Activated T-helper 1 cell treated with Interleukin-2 at 50 U/mL for 16 hours (primary cell): ENCODE results near the gene IFNGR2.
A peak's percentile ranks its signal among the peaks of the same experiment; 100 is the strongest.
"Not testable (repeated sequence)": the region's sequence is repeated elsewhere in the genome, so short reads cannot be mapped to it uniquely, and the experiment has no call there.

Source experiments
- DNase-seq: peaks from one replicate; pipeline ENCODE4 v3.0.0-alpha.2; 2020; ENCODE audit warnings: low read depth

The IFNGR2 gene

DNA sequence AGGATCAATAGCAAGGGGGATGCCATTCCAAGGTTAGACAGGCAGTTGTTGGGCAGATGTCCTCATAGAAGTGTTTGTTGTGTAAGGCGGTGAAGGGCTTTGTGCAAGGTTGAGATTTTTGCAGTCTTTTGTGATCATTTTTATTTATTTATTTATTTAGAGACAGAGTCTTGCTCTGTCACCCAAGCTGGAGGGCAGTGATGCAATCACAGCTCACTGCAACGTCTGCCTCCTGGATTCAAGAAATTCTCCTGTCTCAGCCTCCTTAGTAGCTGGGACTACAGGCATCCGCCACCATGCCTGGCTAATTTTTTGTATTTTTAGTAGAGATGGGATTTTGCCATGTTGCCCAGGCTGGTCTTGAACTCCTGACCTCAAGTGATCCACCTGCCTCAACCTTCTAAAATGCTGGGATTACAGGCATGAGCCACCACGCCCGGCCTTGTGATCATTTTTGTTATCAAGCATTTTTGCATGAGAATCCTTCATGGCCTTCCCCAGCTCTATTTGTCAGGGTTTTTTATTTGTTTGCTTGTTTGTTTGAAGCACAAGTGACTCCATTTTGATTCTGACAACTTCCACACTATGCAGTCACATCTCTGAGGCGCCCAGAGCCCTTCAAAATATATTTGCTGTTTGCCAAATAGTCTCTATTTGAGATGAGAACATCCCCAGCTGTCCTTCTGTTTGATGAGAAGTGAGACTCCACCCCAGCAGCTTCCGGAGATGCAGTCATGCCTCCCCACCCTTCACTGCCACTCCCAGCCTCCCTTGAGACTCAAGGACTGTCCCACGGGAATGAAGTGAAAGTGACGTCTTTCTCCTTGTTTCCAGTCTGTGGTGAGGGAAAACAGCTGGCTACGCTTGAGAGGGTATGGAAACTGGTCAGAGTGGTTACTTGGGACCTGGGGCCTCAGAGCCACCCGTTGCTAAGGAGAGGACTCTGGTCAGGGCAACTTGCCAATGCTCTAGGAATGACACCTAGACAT lies 38.6 kb downstream of the IFNGR2 start:
- no peak for DNase-seq

DNA sequence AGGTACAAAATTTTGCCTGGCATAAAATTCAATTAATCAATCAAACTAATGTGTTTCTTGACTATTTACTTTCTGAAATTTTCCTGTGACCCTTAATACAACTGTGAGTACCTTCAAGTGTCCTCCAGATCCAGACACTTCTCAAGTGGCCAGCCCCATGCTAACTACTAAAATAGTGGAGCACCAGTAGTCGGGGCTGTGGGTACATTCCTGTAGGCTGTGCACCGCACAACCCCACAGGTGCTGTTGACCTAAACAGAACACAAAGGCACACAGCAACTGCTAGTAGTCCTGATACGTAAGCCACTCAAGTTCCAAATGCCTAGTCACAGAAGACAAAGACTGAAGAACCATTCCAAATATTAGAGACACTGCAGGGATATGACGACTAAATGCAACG lies 40.0 kb downstream of the IFNGR2 start:
- no peak for DNase-seq

DNA sequence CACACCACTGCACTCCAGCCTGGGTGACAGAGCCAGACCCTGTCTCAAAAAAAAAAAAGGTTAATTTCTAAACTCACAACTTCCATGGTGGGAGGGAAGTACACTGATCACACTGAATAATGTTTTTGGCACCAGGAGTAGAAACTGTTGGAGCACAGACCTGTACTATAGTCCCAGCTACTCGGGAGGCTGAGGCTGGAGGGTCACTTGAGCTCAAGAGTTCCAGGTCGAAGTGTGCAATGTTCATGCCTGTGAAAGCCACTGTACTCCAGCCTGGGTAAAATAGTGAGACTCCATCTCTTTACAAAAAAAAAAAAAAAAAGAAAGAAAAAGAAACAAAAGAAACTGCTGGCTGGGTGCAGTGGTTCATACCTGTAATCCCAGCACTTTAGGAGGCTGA lies 41.3 kb downstream of the IFNGR2 start:
- no peak for DNase-seq

DNA sequence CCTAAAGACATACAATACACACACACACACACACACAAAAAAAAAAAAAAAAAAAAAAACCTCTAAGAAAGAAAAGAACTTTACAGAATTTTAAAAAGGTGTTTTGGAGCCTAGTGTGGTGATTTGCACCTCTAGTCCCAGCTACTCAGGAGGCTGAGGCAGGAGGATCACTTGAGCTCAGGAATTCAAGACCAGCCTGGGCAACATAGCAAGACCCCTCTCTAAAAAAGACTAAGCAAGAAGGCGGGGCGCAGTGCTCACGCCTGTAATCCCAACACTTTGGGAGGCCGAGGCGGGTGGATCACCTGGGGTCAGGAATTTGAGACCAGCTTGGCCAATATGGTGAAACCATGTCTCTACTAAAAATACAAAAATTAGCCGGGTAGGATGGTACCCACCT lies 43.4 kb downstream of the IFNGR2 start:
- not testable (repeated sequence) for DNase-seq

DNA sequence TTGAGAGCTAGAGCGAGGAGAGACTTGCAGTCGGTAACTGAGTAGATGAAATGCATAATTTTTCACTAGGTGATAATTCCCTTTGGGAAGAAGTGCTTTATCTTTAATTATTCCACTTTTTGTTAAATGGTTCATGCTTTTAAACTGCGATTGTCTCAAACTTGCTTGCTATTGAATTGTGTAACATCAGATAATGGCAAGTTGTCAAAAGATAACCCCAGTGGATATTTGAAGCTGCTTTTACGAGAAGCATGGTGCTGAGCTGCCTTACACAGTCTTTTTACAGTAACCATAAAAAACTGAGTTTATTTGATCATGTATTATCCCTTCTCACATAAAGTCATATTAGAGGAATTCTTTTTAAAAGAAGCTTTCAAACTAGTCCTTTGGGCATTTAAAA lies 46.4 kb downstream of the IFNGR2 start:
- DNase-seq: no peak

DNA sequence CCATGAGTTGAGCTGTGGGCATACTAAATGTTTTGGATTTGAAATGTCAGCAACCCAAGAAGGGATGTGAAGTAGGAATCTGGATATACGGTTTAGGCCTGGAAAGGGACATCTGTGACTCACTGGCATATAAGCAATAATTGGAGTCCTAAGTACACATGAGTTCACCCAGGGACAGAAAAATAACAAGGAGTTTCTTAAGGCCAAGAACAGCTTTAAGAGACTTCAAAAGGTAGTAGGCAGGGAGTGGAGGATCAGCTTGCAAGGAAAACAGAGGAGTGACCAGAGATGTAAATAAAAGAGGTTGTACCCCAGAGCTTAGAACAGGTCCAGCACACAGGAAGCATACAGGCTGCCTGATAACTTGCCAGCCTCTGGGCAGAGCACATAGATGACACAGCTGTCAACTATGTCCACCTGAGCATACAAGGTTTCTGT lies 48.4 kb downstream of the IFNGR2 start:
- DNase-seq: no peak

DNA sequence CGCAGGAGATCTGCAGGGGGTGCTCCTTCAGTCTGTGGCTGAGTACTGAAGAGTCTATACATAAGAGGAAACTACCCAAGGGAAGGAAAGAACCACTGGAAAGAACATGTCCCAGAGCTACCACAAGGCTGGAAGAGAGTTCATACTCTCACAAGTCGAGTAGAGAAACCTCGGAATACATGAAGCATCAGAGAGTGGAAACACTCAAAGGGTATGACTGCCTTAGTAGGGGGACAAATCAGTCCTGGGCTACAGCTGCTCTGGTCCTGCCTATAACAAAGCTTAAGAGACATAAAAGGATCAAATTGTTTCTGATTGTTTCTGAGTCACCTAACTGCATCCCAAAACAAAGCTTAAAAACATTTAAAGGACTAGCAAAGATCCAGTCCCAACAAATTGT lies 49.1 kb downstream of the IFNGR2 start:
- DNase-seq: no peak

DNA sequence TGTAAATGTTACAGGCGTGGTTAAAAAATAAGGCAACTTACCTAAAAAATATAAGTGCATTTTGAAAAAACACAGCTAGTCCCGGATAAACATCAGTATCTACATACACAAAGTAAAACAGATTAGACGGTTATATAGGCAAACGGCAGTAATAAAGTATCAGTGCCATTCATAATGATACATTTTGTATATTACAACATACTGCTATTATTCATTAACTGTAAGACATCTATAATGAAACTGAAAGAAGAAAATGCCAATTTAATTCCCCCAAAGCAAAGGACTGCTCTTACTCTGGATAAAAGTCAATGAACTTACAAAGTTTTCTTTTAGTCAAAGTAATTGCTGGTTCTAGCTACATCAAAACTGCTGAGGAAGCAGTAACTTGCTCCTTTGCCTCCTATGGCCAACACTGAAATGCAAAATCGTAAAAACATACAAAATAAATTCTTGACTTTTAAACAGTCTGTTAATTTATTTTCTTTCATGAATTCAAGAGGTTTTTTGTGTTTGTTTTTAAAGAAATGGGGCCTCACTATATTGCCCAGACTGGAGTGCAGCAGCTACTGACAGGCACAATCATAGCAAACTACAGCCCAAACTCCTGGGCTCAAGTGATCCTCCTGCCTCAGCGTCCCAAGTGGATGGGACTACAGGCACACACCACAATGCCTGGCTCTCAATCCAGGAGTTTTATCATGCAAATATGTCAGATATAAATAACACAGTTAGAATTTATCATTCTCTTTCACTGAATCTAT lies 52.7 kb downstream of the IFNGR2 start:
- DNase-seq: no peak

DNA sequence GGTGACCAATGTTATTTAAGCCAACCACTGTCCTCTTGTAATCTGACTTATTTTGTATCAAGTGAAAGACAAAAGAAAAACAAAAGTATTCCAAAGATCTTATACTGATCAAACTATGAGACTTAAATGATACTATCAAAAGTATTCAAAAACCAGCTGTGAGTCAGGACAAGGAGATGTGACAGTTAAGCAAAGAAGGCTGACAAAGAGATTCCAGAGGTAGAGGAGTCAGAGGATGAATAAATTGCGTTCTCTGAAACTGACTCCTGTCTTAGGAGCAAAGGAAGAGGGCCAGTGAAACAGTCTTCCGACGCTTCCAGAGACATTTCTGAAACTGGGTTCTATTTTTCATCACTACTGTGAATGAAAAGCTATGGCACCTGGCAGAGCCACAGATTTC lies 55.6 kb downstream of the IFNGR2 start:
- DNase-seq: no peak

DNA sequence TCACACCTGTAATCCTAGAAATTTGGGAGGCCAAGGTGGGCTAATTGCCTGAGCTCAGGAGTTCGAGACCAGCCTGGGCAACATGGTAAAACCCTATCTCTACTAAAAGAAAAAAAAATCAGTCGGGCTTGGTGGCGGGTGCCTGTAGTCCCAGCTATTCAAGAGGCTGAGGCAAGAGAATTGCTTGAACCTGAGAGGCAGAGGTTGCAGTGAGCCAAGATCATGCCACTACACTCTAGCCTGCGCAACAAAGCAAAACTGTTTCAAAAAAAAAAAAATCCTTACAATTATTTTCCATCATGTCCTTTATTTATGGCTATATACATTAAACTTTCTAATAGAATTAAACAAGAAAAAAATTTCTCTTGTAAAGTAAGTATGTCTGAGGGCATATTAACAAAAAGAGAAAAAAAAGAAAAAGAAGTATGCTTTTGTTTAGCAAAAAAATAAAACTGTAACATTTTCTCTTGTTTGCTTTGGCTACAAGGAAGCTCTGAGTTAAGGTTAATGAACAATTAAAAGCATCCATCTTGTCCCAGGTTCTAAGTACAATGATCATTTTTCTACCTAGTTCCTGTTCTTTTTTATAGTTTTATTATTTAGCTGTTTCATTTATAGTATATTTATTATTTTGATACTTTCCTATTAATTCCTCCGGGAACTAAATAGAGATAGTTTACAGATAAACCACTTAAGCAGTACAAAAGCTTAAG lies 58.5 kb downstream of the IFNGR2 start:
- no peak for DNase-seq

DNA sequence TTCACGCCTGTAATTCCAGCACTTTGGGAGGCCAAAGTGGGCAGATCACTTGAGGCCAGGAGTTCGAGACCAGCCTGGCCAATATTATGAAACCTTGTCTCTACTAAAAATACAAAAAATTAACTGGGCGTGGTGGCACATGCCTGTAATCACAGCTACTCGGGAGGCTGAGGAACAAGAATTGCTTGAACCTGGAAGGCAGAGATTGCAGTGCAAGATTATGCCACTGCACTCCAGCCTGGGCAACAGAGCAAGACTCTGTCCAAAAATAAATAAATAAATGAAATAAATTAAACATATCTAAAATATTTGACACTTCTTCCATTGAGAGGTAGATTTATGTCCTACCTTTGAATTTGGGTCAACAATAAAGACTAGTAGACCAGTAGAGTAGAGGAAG lies 66.0 kb downstream of the IFNGR2 start:
- DNase-seq: not testable (repeated sequence)

DNA sequence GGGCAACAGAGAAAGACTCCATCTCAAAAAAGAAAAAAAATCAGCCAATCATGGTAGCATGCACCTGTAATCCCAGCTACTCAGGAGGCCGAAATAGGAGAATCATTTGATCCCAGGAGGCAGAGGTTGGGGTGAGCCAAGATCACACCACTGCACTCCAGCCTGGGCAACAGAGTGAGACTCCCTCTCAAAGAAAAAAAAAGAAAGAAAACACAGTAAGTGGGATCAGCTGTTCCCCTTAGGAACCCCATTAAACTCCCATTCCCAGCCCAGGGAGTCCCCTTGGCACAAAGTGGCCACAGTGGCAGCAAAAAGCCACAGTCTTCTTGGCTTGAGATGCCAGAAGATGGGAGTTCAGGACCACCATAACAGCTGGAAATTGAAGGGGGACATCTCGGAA lies 67.5 kb downstream of the IFNGR2 start:
- no peak for DNase-seq

DNA sequence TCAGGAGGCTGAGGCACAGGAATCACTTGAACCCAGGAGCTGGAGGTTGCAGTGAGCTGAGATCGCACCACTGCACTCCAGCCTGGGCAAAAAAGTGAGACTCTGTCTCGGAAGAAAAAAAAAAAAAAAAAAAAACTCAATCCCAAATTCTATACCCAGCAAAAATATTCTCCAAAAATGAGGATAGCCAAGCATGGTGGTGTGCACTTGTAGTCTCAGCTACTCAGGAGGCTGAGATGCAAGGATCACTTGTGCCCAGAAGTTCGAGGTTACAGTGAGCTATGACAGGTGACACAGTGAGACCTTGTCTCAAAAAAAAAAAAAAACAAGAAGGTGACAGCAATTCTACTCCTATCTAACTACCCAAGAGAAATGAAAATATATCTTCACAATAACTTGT lies 70.1 kb downstream of the IFNGR2 start:
- DNase-seq: no peak

DNA sequence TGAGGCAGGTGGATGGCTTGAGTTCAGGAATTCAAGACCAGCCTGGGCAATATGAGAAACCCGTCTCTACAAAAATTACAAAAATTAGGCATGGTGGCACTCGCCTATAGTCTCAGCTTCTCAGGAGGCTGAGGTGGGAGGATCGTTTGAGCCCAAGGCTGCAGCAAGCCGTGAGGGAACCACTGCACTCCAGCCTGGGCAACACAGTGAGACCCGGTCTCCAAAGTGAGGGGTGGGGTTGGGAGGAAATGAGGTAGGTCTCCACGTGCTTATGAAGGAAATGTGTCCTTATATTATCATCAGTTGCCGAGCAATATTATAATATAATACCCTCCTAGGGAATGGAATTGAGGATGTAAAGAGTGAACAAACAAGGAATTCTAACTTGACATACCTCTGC lies 73.9 kb downstream of the IFNGR2 start:
- DNase-seq: no peak

DNA sequence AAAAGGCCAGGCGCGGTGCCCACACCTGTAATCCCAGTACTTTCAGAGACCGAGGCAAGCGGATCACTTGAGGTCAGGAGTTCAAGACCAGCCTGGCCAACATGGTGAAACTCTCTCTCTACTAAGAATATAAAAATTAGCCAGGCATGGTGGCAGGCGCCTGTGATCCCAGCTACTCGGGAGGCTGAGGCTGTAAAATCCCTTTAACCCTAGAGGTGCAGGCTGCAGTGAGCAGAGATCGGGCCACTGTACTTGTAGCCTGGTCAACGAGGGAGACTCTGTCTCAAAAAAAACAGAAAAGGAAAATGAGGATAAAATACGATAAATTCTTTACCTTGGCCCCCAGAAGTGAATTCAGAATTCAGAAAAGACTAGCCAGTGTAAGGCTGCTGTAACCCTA lies 75.0 kb downstream of the IFNGR2 start:
- no peak for DNase-seq

DNA sequence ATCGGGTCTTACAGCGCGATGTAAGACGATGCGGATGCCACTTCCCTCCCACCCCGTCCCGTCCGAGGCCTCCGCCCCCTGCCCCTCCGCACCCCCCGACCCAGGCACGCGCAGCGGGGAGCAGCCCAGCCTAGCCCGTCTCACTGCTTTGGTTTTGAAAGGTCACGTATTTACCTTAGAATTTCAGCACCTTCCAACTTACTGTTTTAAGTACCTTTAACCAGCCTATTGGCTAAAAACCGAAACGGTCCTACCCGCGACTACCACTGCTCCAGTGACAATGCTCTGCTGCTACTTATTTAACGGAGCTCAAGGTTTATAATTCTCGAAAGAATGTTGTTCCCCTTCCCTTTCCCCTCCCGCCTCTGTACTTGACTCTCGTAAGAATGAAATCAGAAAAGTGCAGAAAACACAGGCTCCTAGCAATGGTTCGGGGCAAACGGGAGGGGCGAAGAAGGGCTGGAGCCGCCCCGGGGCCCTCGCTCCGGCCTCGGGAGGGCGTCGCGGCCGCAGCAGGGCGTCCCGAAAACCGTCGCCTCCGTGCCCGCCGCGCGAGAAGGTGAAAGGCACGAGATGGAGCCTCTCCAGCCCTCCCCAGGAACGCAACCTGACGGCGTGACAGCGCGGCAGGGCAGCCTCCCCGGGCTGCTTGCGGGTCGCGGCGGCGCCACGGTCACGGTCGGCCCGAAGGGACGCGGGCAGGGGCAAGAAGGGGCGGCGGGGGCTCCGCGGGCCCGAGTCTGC lies 75.9 kb downstream of the IFNGR2 start:
- peak; percentile 17 for DNase-seq

DNA sequence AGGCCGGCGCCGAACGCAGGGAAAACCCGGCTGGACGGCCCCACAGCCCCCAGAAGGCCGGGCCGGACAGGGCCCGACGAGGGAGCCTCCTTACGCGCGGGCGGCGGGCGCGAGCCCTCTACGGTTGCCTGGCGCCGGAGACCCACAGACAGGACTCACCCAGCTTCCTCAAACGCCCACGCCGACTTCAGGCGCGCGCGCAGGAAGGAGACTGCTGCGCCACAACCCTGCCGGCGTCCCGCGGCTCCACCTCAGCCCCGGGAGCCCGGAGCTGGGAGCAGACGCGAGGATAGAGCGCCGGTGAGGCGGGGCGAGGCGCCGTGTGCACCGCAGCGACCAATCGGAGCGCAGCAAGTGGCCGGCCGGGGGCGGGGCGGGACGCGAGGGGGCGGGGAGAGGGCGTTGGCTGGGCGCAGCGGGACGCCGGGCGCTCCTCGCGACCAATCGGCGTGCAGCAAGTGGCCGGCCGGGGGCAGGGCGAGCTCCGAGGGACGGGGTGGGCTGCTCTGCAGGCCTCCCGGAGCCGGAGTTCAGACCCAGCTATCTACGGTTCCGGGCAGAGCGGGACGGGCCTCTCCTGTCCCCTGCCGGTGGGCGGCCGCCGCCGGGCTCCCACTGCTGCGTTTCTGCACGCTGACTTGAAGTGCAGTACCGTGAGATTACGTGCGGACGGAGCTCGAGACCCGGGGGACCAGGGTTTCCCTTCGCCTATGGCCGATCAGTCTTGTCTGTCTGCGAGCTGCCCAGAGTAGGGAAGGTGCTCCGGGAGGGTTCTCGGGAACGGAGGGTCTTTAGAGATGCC lies 76.7 kb downstream of the IFNGR2 start, which contains the start of gene TMEM50B:
Gene TMEM50B (minus strand): TSS at position 296 of the 802 bp plus-strand sequence. CDS start 11,089 bp downstream, outside the sequence.
- peak; percentile 96 for DNase-seq

DNA sequence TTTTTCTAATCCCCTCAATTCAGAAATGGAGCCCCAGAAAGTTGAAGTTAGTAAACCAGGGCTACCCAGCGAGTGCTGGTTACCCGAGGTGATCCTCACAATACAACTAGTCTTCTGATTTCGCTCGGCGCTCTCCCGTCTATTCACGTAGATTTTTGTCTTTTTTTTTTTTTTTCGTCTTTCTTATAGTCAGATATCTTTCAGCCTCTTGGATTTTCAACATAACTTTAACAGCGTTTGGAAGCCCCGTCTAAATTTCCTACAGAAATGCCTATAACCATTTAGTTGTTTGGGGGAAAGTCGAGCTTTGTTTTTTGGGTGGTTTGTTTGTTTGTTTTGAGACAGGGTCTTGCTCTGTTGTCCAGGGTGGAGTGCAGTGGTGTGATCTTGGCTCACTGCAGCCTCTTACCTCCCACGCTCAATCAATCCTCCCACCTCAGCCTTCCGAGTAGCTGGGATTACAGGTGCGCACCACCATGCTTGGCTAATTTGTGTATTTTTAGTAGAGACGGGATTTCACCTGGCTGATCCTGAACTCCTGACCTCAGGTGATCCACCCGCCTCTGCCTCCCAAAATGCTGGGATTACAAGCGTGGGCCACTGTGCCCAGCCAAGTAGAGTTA lies 77.4 kb downstream of the IFNGR2 start:
- DNase-seq: no peak

DNA sequence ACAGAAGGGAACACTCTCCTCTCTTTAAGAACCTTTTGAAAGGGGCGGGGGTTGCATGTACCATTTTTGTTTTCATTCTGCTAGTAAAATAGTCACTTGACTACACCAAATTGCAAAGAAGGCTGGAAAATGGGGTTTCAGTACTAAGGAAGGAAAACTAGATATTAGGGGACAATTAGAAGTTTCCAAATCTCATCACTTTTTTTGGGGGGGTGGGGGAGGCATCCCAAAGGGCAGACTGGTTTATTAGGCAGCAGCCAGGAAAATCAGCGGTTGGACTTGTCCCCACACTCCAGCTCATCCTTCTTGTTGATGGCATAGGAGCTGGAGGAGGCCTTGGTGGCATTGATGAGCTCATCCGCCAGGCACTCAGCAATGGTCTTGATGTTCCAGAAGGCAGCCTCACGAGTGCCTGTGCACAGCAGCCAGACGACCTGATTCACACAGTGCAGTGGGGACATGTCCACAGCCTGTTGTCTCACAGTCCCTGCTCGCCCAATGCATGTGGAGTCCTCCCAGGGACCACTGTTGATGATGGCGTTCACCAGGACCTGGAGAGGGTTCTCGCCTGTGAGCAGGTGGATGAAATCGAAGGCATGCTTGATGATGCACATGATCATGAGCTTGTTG lies 78.2 kb downstream of the IFNGR2 start:
- DNase-seq: no peak
